C4-2B (cell line): ENCODE data around the gene SOX6.

Source experiments
- CTCF ChIP-seq: fragments of 450-650 bp; conservative IDR thresholded peaks from 2 replicates; pipeline ENCODE4 v1.5.1; 2017; ENCODE audit warnings: mild to moderate bottlenecking
- ZFX ChIP-seq: fragments of 450-650 bp; IDR thresholded peaks from 2 replicates; pipeline ENCODE4 v1.6.1; 2017

- TF ChIP-seq CTCF: no peak
- no peak for TF ChIP-seq ZFX
Observed at GRCh38 chr11:16372355-16372754, 16.0 kb upstream of the SOX6 start.
